ENCODE data around the gene PCDHB3.
"Not testable (repeated sequence)": the region's sequence is repeated elsewhere in the genome, so short reads cannot be mapped to it uniquely, and the experiment has no call there.

PCDHB3 gene

GRCh38 chr5:141137346-141137745 is 37.1 kb downstream of the PCDHB3 start:
- not testable (repeated sequence) for DNase-seq

DNA sequence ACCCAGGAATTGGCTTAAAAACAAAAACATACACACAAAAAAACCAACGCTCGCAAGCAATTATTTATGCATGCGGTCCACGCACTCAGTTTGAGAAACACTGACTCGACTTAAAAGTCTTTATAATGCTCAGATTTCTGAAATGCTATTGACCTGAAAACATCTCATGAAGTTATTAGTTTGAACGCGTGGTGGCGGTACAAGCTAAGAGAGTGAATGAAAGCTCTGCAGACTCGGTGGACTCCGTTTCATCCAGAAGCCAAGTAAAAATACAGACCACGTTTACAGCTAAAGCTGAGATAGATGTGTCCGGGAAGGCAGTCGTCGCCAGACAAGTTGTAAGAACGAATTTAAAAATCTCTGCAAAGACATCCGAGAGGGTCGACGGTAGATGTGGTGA is 49.5 kb downstream of the PCDHB3 start, which contains the start of gene PCDHB6:
Gene PCDHB6, plus strand, starts transcription at position 246 of the 400 bp plus-strand sequence. CDS start 201 bp downstream, outside the sequence.
- DNase-seq = peak; percentile 23

DNA sequence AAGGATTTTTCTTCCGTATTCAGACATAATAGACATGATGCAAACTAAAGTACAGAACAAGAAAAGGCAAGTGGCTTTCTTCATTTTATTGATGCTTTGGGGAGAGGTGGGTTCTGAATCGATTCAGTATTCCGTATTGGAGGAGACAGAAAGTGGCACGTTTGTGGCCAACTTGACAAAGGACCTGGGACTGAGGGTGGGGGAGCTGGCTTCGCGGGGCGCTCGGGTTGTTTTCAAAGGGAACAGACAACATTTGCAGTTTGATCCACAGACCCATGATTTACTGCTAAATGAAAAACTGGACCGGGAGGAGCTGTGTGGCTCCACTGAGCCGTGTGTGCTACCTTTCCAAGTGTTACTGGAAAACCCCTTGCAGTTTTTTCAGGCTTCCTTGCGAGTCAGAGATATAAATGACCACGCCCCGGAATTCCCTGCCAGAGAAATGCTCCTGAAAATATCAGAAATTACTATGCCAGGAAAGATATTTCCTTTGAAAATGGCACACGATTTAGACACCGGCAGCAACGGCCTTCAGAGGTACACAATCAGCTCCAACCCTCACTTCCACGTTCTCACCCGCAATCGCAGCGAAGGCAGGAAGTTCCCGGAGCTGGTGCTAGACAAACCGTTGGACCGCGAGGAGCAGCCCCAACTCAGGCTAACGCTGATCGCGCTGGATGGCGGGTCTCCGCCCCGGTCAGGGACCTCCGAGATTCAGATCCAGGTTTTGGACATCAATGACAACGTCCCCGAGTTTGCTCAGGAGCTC is 50.1 kb downstream of the PCDHB3 start:
- no peak for DNase-seq

DNA sequence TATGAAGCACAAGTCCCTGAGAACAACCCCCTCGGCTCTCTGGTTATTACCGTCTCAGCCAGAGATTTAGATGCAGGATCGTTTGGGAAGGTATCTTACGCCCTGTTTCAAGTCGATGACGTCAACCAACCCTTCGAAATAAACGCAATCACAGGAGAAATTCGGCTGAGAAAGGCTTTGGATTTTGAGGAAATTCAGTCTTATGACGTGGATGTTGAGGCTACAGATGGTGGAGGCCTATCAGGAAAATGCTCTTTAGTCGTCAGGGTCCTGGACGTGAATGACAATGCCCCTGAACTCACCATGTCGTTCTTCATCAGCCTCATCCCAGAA is 50.7 kb downstream of the PCDHB3 start:
- DNase-seq = no peak

DNA sequence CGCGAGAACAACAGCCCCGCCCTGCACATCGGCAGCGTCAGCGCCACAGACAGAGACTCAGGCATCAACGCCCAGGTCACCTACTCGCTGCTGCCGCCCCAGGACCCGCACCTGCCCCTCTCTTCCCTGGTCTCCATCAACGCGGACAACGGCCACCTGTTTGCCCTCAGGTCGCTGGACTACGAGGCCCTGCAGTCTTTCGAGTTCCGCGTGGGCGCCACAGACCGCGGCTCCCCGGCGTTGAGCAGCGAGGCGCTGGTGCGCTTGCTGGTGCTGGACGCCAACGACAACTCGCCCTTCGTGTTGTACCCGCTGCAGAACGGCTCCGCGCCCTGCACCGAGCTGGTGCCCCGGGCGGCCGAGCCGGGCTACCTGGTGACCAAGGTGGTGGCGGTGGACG is 51.4 kb downstream of the PCDHB3 start:
- not testable (repeated sequence) for DNase-seq

GRCh38 chr5:141152096-141152495 is 51.8 kb downstream of the PCDHB3 start:
- not testable (repeated sequence) for DNase-seq
